ENCODE data around the gene TAX1BP1. TPM values are rescaled to one million over a fixed set of nuclear protein-coding genes. Genes with fewer than 3 reads are reported as not detected.

TAX1BP1 gene
- total RNA-seq, 2 experiments from 2014 or later = 27.9 to 49.7 TPM

DNA sequence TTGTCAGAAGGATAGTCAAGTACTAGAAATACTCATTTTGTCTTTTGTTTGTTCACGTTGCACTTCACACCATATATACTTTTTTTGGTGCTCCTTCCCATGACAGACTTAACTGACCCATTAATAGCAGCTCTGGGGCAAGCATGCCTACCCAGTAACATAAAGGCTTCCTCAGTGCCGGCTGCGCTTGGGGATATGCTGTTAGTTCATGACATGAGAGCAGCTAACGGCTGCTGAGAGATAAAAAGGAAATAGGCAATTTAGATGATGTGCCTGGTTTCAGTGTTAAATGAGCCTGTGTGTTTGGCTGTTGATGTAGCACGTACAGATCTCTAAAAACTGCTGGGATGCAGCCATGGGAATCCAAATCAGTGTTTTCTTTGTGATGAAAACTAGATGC is 86.4 kb downstream of the TAX1BP1 start:
- H3K79me2 ChIP-seq (ENCODE audit: insufficient read depth, low read depth, low read length) = no peaks in the 10 kb centered on the region
- H2AFZ ChIP-seq (ENCODE audit: low read length) = no peak overlapping the region
- ChIA-PET POLR2A (no interaction called here), CTCF (ENCODE audit: unreplicated experiment) (no interaction called here)
- no peaks in the 10 kb centered on the region for H4K20me1 ChIP-seq (ENCODE audit: insufficient read depth, low read length)
- TF ChIP-seq EZH2phosphoT487 (IDR thresholded peaks at IDR 0.05; ENCODE audit: borderline replicate concordance, low read depth, low read length) (no peak), CTCF (conservative IDR thresholded peaks at IDR 0.05; ENCODE audit: low read length) (no peak)
- no peak overlapping the region for H3K27ac ChIP-seq (ENCODE audit: low read depth, low read length, poor library complexity, severe bottlenecking)
- H3K36me3 ChIP-seq (ENCODE audit: insufficient read depth, low read length) = peaks cover 21% of the 10 kb centered on the region; the same call in 1 of the 2 replicates
- no peaks in the 10 kb centered on the region for H3K9me3 ChIP-seq (ENCODE audit: low read length)
- H3K4me1 ChIP-seq (ENCODE audit: insufficient read depth, low read length, poor library complexity, severe bottlenecking) = no peaks in the 10 kb centered on the region
- DNase-seq (ENCODE audit: low spot score) = no peak
- H3K4me3 ChIP-seq (ENCODE audit: low read depth, low read length, poor library complexity, severe bottlenecking) = no peak overlapping the region
- H3K4me2 ChIP-seq (ENCODE audit: low read length) = no peak overlapping the region
- intact Hi-C loops (cut with micrococcal nuclease; ENCODE audit: unreplicated experiment) = no loop called here
- no peaks in the 10 kb centered on the region for H3K9me2 ChIP-seq (ENCODE audit: insufficient read depth, low read length)
- no TSS peak for BruUV-seq (replicated peaks)

DNA sequence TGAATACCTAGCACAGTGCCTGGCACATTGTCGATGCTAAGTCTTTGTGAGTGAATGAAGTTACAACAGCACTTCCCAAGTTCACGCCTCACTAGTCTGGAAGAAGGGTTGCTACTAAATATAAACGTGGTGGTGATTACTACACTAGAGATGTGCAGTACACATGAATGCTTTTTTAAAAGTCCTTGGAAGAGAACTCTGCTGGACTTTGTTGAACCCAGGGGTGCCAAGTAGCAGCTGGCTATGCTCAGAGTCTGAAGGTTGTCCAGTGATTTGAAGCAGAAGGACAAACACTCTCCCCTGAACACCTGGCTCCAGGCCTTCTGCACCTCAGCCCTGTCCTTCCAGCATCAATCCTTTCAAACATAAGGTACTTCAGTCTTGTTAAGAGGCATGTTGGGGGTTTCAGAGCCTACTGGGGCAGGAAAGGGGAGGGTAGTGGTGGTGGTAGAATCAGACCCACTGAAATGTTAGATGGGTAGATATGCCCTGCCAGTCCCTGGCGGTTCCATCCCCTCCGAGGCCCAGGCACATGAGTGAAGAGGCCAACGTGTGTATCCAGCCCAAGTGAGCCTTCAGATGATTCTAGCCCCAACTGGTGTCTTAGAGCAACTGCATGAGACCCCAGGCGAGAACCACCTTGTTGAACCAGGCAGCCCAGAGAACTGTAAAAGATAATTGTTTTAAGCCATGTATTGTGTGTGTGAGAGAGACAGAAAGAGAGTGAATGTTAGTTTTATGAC is 94.4 kb downstream of the TAX1BP1 start:
- no peaks in the 10 kb centered on the region for H3K4me1 ChIP-seq (ENCODE audit: insufficient read depth, low read length, poor library complexity, severe bottlenecking)
- no peak for TF ChIP-seq CTCF (conservative IDR thresholded peaks at IDR 0.05; ENCODE audit: low read length)
- intact Hi-C loops (cut with micrococcal nuclease; ENCODE audit: unreplicated experiment) = no loop called here
- H4K20me1 ChIP-seq (ENCODE audit: insufficient read depth, low read length) = no peaks in the 10 kb centered on the region
- ChIA-PET CTCF (ENCODE audit: unreplicated experiment) (no interaction called here), POLR2A (interaction anchor here (1.9 kb wide), 1 partner anchor 10 kb away, joined by 6 read pairs; no protein-coding TSS in a partner anchor)
- H2AFZ ChIP-seq (ENCODE audit: low read length) = no peak overlapping the region
- H3K9me2 ChIP-seq (ENCODE audit: insufficient read depth, low read length) = no peaks in the 10 kb centered on the region
- no peak overlapping the region for H3K4me3 ChIP-seq (ENCODE audit: low read depth, low read length, poor library complexity, severe bottlenecking)
- no peaks in the 10 kb centered on the region for H3K9me3 ChIP-seq (ENCODE audit: low read length)
- H3K27ac ChIP-seq (ENCODE audit: low read depth, low read length, poor library complexity, severe bottlenecking) = no peak overlapping the region
- DNase-seq (ENCODE audit: low spot score) = no peak
- no TSS peak for BruUV-seq (replicated peaks)
- peaks cover 28% of the 10 kb centered on the region; the same call in 1 of the 2 replicates for H3K36me3 ChIP-seq (ENCODE audit: insufficient read depth, low read length)
- H3K79me2 ChIP-seq (ENCODE audit: insufficient read depth, low read depth, low read length) = no peaks in the 10 kb centered on the region
- H3K4me2 ChIP-seq (ENCODE audit: low read length) = no peak overlapping the region

- ChIA-PET CTCF (ENCODE audit: unreplicated experiment) (no interaction called here), POLR2A (interaction anchor here (1.9 kb wide), 1 partner anchor 11 kb away, joined by 6 read pairs; no protein-coding TSS in a partner anchor)
- DNase-seq (ENCODE audit: low spot score) = no peak
- Histone ChIP-seq H3K36me3 (ENCODE audit: insufficient read depth, low read length) (peaks cover 32% of the 10 kb centered on the region; the same call in 1 of the 2 replicates), H3K79me2 (ENCODE audit: insufficient read depth, low read depth, low read length) (no peaks in the 10 kb centered on the region), H3K4me1 (ENCODE audit: insufficient read depth, low read length, poor library complexity, severe bottlenecking) (no peaks in the 10 kb centered on the region), H3K9me2 (ENCODE audit: insufficient read depth, low read length) (no peaks in the 10 kb centered on the region), H3K4me3 (ENCODE audit: low read depth, low read length, poor library complexity, severe bottlenecking) (no peak overlapping the region), H3K9me3 (ENCODE audit: low read length) (no peaks in the 10 kb centered on the region), H4K20me1 (ENCODE audit: insufficient read depth, low read length) (no peaks in the 10 kb centered on the region), H3K4me2 (ENCODE audit: low read length) (no peak overlapping the region), H3K27ac (ENCODE audit: low read depth, low read length, poor library complexity, severe bottlenecking) (no peak overlapping the region), H2AFZ (ENCODE audit: low read length) (no peak overlapping the region)
- no TSS peak for BruUV-seq (replicated peaks)
- TF ChIP-seq CTCF (conservative IDR thresholded peaks at IDR 0.05; ENCODE audit: low read length) (no peak), EZH2phosphoT487 (IDR thresholded peaks at IDR 0.05; ENCODE audit: borderline replicate concordance, low read depth, low read length) (no peak)
- intact Hi-C loops (cut with micrococcal nuclease; ENCODE audit: unreplicated experiment) = no loop called here
Observed at GRCh38 chr7:27835376-27835775, 95.4 kb downstream of the TAX1BP1 start.

Measured in OCI-LY7 (cell line).